Prostate gland (tissue), 2 donors: ENCODE results near the gene MTA1.

Experiments
- POLR2A ChIP-seq: fragments of 450-650 bp; IDR thresholded peaks from one replicate; pipeline ENCODE4 v1.6.1; 2016; ENCODE audit warnings: antibody characterized with exemption, mild to moderate bottlenecking
- POLR2AphosphoS5 ChIP-seq: sonication (generic); formaldehyde crosslinking; IDR thresholded peaks from one replicate; pipeline ENCODE4 v1.6.1; 2017; ENCODE audit warnings: antibody characterized with exemption
- TF ChIP-seq, protein P1 (sequence below), 4 experiments: fragments of 200-600 bp in 2 of 4; fragments of 450-650 bp in 2 of 4; sonication (generic) in 2 of 4; IDR thresholded peaks; 1 replicate in 3 of 4; 2 replicates in 1 of 4; pipeline ENCODE4 v1.5.1; 2016 to 2019; ENCODE audit warnings: antibody characterized with exemption in 4 of 4, mild to moderate bottlenecking in 2 of 4, moderate library complexity in 2 of 4

DNA sequence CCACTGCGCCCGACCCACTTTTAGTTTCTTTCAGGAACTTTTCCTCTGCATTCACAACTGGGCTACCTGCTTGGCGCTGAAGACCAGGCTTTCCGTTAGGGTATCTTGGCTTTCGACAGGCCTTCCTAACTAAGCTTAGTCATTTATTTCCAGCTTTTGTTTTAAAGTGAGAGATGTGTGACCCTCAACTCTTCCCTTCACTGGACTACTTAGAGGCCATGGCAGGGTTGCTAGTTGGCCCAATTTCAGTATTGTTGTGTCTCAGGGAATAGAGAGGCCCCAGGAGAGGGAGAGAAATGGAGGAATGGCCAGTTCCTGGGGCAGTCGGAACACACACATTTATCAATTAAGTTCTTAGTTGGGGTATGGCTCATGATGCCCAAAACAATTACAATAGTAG, 10.4 kb downstream of the MTA1 start:
- TF ChIP-seq POLR2A (no peak), POLR2AphosphoS5 (no peak)
- TF ChIP-seq, protein P1, sequence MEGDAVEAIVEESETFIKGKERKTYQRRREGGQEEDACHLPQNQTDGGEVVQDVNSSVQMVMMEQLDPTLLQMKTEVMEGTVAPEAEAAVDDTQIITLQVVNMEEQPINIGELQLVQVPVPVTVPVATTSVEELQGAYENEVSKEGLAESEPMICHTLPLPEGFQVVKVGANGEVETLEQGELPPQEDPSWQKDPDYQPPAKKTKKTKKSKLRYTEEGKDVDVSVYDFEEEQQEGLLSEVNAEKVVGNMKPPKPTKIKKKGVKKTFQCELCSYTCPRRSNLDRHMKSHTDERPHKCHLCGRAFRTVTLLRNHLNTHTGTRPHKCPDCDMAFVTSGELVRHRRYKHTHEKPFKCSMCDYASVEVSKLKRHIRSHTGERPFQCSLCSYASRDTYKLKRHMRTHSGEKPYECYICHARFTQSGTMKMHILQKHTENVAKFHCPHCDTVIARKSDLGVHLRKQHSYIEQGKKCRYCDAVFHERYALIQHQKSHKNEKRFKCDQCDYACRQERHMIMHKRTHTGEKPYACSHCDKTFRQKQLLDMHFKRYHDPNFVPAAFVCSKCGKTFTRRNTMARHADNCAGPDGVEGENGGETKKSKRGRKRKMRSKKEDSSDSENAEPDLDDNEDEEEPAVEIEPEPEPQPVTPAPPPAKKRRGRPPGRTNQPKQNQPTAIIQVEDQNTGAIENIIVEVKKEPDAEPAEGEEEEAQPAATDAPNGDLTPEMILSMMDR (IDR thresholded peaks at IDR 0.05): no peak
